H1 (cell line): ENCODE data around the gene CCDC8. TPM values are rescaled to one million over a fixed set of nuclear protein-coding genes. Genes with fewer than 3 reads are reported as not detected.

Source experiments
- BACH1 ChIP-seq: IDR thresholded peaks from 2 replicates; pipeline ENCODE4 v1.6.1; 2012; ENCODE audit warnings: low read length, improper control_type of control experiment
- BRCA1 ChIP-seq: IDR thresholded peaks from 2 replicates; pipeline ENCODE4 v1.6.1; 2012; ENCODE audit warnings: low read depth, low read length, improper control_type of control experiment
- EP300 ChIP-seq, 2 experiments: IDR thresholded peaks; 1 replicate in 1 of 2; 2 replicates in 1 of 2; pipeline ENCODE4 v1.6.1; 2011 to 2012; ENCODE audit warnings: low read depth in 2 of 2, low read length in 2 of 2, mild to moderate bottlenecking in 2 of 2, borderline replicate concordance in 1 of 2, inconsistent platforms in 1 of 2, moderate library complexity in 1 of 2
- FOSL1 ChIP-seq: IDR thresholded peaks from 2 replicates; pipeline ENCODE4 v1.6.1; 2011; ENCODE audit warnings: mild to moderate bottlenecking, low read depth, low read length, moderate library complexity; ENCODE audit not compliant: insufficient read depth
- HDAC6 ChIP-seq: IDR thresholded peaks from one replicate; pipeline ENCODE4 v1.7.1; 2012; ENCODE audit warnings: low read depth, mild to moderate bottlenecking, inconsistent platforms, low read length, moderate library complexity
- MAFK ChIP-seq: IDR thresholded peaks from 2 replicates; pipeline ENCODE4 v1.6.1; 2012; ENCODE audit warnings: low read depth, mild to moderate bottlenecking, improper control_type of control experiment, low read length
- NANOG ChIP-seq: IDR thresholded peaks from 2 replicates; pipeline ENCODE4 v1.6.1; 2011; ENCODE audit warnings: low read length, low read depth, mild to moderate bottlenecking, inconsistent platforms; ENCODE audit not compliant: insufficient read depth, poor library complexity, severe bottlenecking
- RFX5 ChIP-seq: IDR thresholded peaks from 2 replicates; pipeline ENCODE4 v1.6.1; 2011; ENCODE audit warnings: low read depth, low read length, improper control_type of control experiment, borderline replicate concordance
- TCF12 ChIP-seq: IDR thresholded peaks from 2 replicates; pipeline ENCODE4 v1.6.1; 2011; ENCODE audit warnings: low read depth, mild to moderate bottlenecking, low read length
- polyA plus RNA-seq, 7 experiments: library from polyadenylated mRNA; depleted of rRNA in 3 of 7; stranded (reverse) in 5 of 7; unstranded in 2 of 7; fragments of >200 nt in 5 of 7; fragments of 200-250 nt in 2 of 7; gene quantifications; 1 replicate in 5 of 7; 2 replicates in 1 of 7; 4 replicates in 1 of 7; pipeline versions ENCODE4 v1.2.1 to v1.2.3, GENCODE V29; 2011 to 2013; ENCODE audit warnings: missing spikeins in 2 of 7, mixed read lengths in 2 of 7
- total RNA-seq: library from RNA; stranded (reverse); fragmentation: NEBNext Ultra II Directional; extraction: Animal tissue kit (Norgen Biotek cat#: 25700); gene quantifications from 2 replicates; pipeline ENCODE4 v1.2.1, GENCODE V29; 2021
- TF ChIP-seq, protein P1 (sequence below): fragments of 300-600 bp; sonication (generic); IDR thresholded peaks from 2 replicates; pipeline ENCODE4 v1.7.1; 2012; ENCODE audit warnings: low read length, moderate library complexity, mild to moderate bottlenecking, inconsistent platforms; ENCODE audit not compliant: insufficient replicate concordance

CCDC8 gene
- total and polyA plus RNA-seq, 2 of the 8 experiments (the other 6 are each of a cell fraction or from before 2014, with no cell fraction given): 4.9 to 13.6 TPM

DNA sequence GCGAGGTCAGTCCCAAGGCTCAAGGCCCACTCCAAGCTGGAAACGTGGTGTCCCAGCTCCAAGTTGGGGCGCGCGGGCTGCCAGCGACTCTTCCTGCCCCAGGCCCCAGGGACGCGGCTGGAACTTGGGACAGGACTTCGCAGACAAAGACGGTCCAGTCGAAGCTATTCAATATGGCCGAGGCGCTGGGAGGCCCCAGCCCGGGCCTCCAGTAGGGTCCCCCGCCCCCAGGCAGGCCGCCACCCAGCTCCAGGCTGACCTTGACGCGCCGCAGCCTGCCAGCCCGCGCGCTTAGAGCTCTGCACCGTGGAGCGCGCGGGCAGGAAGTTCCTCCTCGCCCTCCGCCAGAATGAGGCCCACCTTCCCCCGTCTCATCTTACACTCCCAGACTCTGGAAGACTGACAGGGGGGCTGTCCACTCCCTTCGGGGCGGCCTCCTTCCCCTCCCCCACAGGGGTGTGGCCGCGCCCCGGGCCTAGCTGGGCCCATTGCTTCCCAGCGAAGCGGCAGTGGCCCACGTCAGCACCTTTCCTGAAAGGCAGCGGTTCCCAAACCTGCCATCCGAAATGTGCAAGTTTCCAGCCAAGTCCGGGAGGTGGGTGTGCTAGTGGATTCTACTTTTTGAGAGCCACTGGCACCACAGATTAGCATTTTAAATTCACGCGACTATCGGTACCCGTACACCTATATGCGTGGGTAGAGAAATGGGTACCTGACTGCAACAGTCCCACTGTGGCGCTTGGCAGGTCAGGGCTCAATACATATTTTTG is at the start of gene CCDC8 (continued):
- no peak for TF ChIP-seq NANOG
- no peak for TF ChIP-seq BRCA1
- TF ChIP-seq HDAC6: no peak
- TF ChIP-seq RFX5: no peak
- TF ChIP-seq FOSL1: no peak
- TF ChIP-seq, protein P1, sequence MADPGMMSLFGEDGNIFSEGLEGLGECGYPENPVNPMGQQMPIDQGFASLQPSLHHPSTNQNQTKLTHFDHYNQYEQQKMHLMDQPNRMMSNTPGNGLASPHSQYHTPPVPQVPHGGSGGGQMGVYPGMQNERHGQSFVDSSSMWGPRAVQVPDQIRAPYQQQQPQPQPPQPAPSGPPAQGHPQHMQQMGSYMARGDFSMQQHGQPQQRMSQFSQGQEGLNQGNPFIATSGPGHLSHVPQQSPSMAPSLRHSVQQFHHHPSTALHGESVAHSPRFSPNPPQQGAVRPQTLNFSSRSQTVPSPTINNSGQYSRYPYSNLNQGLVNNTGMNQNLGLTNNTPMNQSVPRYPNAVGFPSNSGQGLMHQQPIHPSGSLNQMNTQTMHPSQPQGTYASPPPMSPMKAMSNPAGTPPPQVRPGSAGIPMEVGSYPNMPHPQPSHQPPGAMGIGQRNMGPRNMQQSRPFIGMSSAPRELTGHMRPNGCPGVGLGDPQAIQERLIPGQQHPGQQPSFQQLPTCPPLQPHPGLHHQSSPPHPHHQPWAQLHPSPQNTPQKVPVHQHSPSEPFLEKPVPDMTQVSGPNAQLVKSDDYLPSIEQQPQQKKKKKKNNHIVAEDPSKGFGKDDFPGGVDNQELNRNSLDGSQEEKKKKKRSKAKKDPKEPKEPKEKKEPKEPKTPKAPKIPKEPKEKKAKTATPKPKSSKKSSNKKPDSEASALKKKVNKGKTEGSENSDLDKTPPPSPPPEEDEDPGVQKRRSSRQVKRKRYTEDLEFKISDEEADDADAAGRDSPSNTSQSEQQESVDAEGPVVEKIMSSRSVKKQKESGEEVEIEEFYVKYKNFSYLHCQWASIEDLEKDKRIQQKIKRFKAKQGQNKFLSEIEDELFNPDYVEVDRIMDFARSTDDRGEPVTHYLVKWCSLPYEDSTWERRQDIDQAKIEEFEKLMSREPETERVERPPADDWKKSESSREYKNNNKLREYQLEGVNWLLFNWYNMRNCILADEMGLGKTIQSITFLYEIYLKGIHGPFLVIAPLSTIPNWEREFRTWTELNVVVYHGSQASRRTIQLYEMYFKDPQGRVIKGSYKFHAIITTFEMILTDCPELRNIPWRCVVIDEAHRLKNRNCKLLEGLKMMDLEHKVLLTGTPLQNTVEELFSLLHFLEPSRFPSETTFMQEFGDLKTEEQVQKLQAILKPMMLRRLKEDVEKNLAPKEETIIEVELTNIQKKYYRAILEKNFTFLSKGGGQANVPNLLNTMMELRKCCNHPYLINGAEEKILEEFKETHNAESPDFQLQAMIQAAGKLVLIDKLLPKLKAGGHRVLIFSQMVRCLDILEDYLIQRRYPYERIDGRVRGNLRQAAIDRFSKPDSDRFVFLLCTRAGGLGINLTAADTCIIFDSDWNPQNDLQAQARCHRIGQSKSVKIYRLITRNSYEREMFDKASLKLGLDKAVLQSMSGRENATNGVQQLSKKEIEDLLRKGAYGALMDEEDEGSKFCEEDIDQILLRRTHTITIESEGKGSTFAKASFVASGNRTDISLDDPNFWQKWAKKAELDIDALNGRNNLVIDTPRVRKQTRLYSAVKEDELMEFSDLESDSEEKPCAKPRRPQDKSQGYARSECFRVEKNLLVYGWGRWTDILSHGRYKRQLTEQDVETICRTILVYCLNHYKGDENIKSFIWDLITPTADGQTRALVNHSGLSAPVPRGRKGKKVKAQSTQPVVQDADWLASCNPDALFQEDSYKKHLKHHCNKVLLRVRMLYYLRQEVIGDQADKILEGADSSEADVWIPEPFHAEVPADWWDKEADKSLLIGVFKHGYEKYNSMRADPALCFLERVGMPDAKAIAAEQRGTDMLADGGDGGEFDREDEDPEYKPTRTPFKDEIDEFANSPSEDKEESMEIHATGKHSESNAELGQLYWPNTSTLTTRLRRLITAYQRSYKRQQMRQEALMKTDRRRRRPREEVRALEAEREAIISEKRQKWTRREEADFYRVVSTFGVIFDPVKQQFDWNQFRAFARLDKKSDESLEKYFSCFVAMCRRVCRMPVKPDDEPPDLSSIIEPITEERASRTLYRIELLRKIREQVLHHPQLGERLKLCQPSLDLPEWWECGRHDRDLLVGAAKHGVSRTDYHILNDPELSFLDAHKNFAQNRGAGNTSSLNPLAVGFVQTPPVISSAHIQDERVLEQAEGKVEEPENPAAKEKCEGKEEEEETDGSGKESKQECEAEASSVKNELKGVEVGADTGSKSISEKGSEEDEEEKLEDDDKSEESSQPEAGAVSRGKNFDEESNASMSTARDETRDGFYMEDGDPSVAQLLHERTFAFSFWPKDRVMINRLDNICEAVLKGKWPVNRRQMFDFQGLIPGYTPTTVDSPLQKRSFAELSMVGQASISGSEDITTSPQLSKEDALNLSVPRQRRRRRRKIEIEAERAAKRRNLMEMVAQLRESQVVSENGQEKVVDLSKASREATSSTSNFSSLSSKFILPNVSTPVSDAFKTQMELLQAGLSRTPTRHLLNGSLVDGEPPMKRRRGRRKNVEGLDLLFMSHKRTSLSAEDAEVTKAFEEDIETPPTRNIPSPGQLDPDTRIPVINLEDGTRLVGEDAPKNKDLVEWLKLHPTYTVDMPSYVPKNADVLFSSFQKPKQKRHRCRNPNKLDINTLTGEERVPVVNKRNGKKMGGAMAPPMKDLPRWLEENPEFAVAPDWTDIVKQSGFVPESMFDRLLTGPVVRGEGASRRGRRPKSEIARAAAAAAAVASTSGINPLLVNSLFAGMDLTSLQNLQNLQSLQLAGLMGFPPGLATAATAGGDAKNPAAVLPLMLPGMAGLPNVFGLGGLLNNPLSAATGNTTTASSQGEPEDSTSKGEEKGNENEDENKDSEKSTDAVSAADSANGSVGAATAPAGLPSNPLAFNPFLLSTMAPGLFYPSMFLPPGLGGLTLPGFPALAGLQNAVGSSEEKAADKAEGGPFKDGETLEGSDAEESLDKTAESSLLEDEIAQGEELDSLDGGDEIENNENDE: no peak
- TF ChIP-seq MAFK: no peak; the same call in 1 of the 2 replicates
- TF ChIP-seq EP300 (IDR thresholded peaks at IDR 0.05; ENCODE audit: borderline replicate concordance in 1 of 2, low read depth in 2 of 2, low read length in 2 of 2): no peak
- peak; percentile 37 for TF ChIP-seq BACH1
- TF ChIP-seq TCF12: no peak
